Measurements from ENCODE around the gene COL4A6.

GRCh38 chrX:108130889-108131288, 307.3 kb downstream of the COL4A6 start:
- no peak for TF ChIP-seq CTCF (IDR thresholded peaks at IDR 0.05; ENCODE audit: control extremely low read depth in 1 of 3, insufficient read depth in 1 of 3, low read depth in 1 of 3, low read length in 3 of 3)
- no peak for TF ChIP-seq SIN3A (conservative IDR thresholded peaks at IDR 0.05 in 1 of 2, IDR thresholded peaks at IDR 0.05 in 1 of 2; ENCODE audit: low read depth in 1 of 2, low read length in 2 of 2)
- no peak for TF ChIP-seq POLR2A (IDR thresholded peaks at IDR 0.05; ENCODE audit: control extremely low read depth in 1 of 2, low read depth in 2 of 2, low read length in 2 of 2)
- TF ChIP-seq KDM5A (IDR thresholded peaks at IDR 0.05; ENCODE audit: low read length), result no peak
- TF ChIP-seq, protein P1, sequence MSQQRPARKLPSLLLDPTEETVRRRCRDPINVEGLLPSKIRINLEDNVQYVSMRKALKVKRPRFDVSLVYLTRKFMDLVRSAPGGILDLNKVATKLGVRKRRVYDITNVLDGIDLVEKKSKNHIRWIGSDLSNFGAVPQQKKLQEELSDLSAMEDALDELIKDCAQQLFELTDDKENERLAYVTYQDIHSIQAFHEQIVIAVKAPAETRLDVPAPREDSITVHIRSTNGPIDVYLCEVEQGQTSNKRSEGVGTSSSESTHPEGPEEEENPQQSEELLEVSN (IDR thresholded peaks at IDR 0.05), result no peak
- no peak for TF ChIP-seq YY1 (IDR thresholded peaks at IDR 0.05; ENCODE audit: low read depth, low read length)
- TF ChIP-seq RFX5 (IDR thresholded peaks at IDR 0.05; ENCODE audit: borderline replicate concordance, low read depth, low read length), result no peak
- TF ChIP-seq, protein P2, sequence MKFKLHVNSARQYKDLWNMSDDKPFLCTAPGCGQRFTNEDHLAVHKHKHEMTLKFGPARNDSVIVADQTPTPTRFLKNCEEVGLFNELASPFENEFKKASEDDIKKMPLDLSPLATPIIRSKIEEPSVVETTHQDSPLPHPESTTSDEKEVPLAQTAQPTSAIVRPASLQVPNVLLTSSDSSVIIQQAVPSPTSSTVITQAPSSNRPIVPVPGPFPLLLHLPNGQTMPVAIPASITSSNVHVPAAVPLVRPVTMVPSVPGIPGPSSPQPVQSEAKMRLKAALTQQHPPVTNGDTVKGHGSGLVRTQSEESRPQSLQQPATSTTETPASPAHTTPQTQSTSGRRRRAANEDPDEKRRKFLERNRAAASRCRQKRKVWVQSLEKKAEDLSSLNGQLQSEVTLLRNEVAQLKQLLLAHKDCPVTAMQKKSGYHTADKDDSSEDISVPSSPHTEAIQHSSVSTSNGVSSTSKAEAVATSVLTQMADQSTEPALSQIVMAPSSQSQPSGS (IDR thresholded peaks at IDR 0.05; ENCODE audit: low read length), result no peak
- no peak for TF ChIP-seq EZH2 (IDR thresholded peaks at IDR 0.05; ENCODE audit: low read depth, low read length, severe bottlenecking)

All from H1 (cell line).